NT2/D1 (cell line): Measurements from ENCODE around the gene GASK1A.

Source experiments
- YY1 ChIP-seq: IDR thresholded peaks from 2 replicates; pipeline ENCODE4 v1.6.1; 2011; ENCODE audit not compliant: insufficient read length, insufficient read depth
- ZNF274 ChIP-seq: IDR thresholded peaks from 2 replicates; pipeline ENCODE4 v1.6.1; 2011; ENCODE audit warnings: mild to moderate bottlenecking, low read depth, low read length

DNA sequence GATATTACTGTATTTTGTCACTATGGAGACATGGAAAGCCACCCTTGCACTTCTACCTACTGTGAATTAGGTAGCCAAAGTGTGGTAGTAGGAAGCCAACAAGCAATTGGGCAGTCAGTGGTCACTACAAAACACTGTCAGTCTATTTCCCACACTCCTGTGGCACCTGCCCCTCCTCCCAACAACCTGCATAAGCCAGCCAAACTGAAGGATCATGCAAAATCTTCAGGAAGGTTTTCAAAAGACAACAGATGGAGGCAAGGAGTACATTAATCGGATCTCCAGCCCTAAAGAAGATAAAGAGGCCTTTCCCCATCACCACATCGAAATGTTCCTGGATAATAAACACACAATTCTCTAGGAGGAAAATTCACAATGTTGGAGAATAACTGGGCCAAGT lies 114.9 kb downstream of the GASK1A start:
- TF ChIP-seq YY1 (no peak), ZNF274 (no peak)
